Effector CD4-positive, alpha-beta T cell (primary cell): ENCODE data around the gene BRCA1.
"Not testable (repeated sequence)": the region's sequence is repeated elsewhere in the genome, so short reads cannot be mapped to it uniquely, and the experiment has no call there.

Experiments used
- DNase-seq: peaks from one replicate; pipeline ENCODE4 v3.0.0-alpha.2; 2020

The BRCA1 gene

GRCh38 chr17:43000894-43001293 lies 124.3 kb downstream of the BRCA1 start:
- not testable (repeated sequence) for DNase-seq

GRCh38 chr17:42999003-42999525 lies 126.1 kb downstream of the BRCA1 start:
- DNase-seq = no peak

GRCh38 chr17:42997984-42998938 lies 126.9 kb downstream of the BRCA1 start, which contains the start of gene RPL27:
RPL27 (plus strand) TSS chr17:42998419; CDS start chr17:42998751, 332 bp downstream.
- DNase-seq = peak; percentile 95

- DNase-seq = no peak
Observed at GRCh38 chr17:42997390-42997983, 127.7 kb downstream of the BRCA1 start.
